Uterine smooth muscle cell (primary cell): Measurements from ENCODE around the gene ACBD3. TPM values are rescaled to one million over a fixed set of nuclear protein-coding genes. Genes with fewer than 3 reads are reported as not detected.

ENCODE experiments used
- total RNA-seq: library from RNA; depleted of rRNA; stranded (reverse); fragments of >200 nt; gene quantifications from 2 replicates; pipeline ENCODE4 v1.2.3, GENCODE V29; 2014

Gene ACBD3
- total RNA-seq, result 102 and 110 TPM in 2 replicates

GRCh38 chr1:226186124-226187018, at the start of gene ACBD3:
TSS of gene ACBD3 (minus strand) at chr1:226186741. CDS start at chr1:226186675, 66 bp downstream.

GRCh38 chr1:226223157-226223785, 36.7 kb upstream of the ACBD3 start, which contains the start of gene MIXL1:
TSS of gene MIXL1 (plus strand) at chr1:226223664. CDS start at chr1:226223682, 18 bp downstream.

Other genes starting within 250 kb of the ACBD3 start
- gene LEFTY2, start 245.5 kb downstream of the ACBD3 start, total RNA-seq, result under 0.01 TPM in 1 of 2 replicates, not detected in the other
- 31.8 and 34.0 TPM in 2 replicates for gene SDE2, start 187.4 kb downstream of the ACBD3 start, total RNA-seq
- 83.7 and 88.1 TPM in 2 replicates for gene H3-3A, start 124.0 kb downstream of the ACBD3 start, total RNA-seq
- gene MIXL1, start 36.9 kb upstream of the ACBD3 start, total RNA-seq, result 0.12 TPM in 1 of 2 replicates, not detected in the other
- gene LIN9, start 122.4 kb upstream of the ACBD3 start, total RNA-seq, result 4.1 and 12.4 TPM in 2 replicates
- 92.4 and 173 TPM in 2 replicates for gene PARP1, start 221.4 kb upstream of the ACBD3 start, total RNA-seq